ENCODE measurements around the gene APELA.

Gene APELA

GRCh38 chr4:164846566-164846965, 30.4 kb upstream of the APELA start:
- no peak for ATAC-seq
- TF ChIP-seq ZNF565 (CRISPR knock-in tag; conservative IDR thresholded peaks at IDR 0.05; ENCODE audit: low read depth) (no peak), CSDC2 (CRISPR knock-in tag; IDR thresholded peaks at IDR 0.05) (no peak), TOX (CRISPR knock-in tag; IDR thresholded peaks at IDR 0.05; ENCODE audit: borderline replicate concordance) (no peak), ZC3H10 (CRISPR knock-in tag; IDR thresholded peaks at IDR 0.05) (no peak), SNAI2 (CRISPR knock-in tag; IDR thresholded peaks at IDR 0.05) (no peak), RARB (CRISPR knock-in tag; IDR thresholded peaks at IDR 0.05) (no peak), CREB5 (CRISPR knock-in tag; IDR thresholded peaks at IDR 0.05; ENCODE audit: low read depth) (no peak), ZFP30 (CRISPR knock-in tag; IDR thresholded peaks at IDR 0.05) (no peak), ARNTL (CRISPR knock-in tag; IDR thresholded peaks at IDR 0.05; ENCODE audit: borderline replicate concordance, low read depth) (no peak), ZNF8 (CRISPR knock-in tag; IDR thresholded peaks at IDR 0.05) (no peak), ESRRG (CRISPR knock-in tag; IDR thresholded peaks at IDR 0.05) (no peak), TSHZ2 (CRISPR knock-in tag; IDR thresholded peaks at IDR 0.05) (no peak), ISL1 (CRISPR knock-in tag; IDR thresholded peaks at IDR 0.05) (no peak), ZNF70 (CRISPR knock-in tag; IDR thresholded peaks at IDR 0.05) (no peak), ZFP3 (CRISPR knock-in tag; IDR thresholded peaks at IDR 0.05) (no peak), OSR1 (CRISPR knock-in tag; IDR thresholded peaks at IDR 0.05) (no peak), PPARA (CRISPR knock-in tag; IDR thresholded peaks at IDR 0.05; ENCODE audit: borderline replicate concordance) (no peak), TCF4 (CRISPR knock-in tag; IDR thresholded peaks at IDR 0.05; ENCODE audit: borderline replicate concordance) (no peak)
- TF ChIP-seq, protein P1, sequence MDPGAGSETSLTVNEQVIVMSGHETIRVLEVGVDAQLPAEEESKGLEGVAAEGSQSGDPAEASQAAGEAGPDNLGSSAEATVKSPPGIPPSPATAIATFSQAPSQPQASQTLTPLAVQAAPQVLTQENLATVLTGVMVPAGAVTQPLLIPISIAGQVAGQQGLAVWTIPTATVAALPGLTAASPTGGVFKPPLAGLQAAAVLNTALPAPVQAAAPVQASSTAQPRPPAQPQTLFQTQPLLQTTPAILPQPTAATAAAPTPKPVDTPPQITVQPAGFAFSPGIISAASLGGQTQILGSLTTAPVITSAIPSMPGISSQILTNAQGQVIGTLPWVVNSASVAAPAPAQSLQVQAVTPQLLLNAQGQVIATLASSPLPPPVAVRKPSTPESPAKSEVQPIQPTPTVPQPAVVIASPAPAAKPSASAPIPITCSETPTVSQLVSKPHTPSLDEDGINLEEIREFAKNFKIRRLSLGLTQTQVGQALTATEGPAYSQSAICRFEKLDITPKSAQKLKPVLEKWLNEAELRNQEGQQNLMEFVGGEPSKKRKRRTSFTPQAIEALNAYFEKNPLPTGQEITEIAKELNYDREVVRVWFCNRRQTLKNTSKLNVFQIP (CRISPR knock-in tag; IDR thresholded peaks at IDR 0.05; ENCODE audit: borderline replicate concordance, low read depth), result no peak
- TF ChIP-seq, protein P2, sequence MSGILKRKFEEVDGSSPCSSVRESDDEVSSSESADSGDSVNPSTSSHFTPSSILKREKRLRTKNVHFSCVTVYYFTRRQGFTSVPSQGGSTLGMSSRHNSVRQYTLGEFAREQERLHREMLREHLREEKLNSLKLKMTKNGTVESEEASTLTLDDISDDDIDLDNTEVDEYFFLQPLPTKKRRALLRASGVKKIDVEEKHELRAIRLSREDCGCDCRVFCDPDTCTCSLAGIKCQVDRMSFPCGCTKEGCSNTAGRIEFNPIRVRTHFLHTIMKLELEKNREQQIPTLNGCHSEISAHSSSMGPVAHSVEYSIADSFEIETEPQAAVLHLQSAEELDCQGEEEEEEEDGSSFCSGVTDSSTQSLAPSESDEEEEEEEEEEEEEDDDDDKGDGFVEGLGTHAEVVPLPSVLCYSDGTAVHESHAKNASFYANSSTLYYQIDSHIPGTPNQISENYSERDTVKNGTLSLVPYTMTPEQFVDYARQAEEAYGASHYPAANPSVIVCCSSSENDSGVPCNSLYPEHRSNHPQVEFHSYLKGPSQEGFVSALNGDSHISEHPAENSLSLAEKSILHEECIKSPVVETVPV (CRISPR knock-in tag; IDR thresholded peaks at IDR 0.05), result no peak

DNA sequence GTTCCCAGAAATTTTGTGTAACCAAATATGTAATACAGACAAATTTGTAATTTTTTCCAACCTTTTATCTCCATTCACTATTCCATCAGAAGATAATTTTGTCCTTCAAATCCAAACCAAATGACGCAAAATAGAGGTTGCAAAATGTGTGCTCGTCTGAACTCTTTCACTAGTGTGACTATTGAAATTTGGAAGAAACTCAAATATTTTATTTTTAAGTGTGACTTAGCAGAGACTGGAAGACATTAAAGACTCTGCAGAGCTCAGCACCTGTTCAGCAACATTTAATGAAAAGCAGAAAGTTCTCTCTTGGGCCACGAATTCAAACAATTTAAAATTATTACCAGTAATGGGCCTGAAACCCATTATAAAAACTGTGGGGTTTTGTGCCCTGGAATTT, 30.0 kb upstream of the APELA start:
- TF ChIP-seq GLIS3 (CRISPR knock-in tag; IDR thresholded peaks at IDR 0.05) (no peak), TSHZ2 (CRISPR knock-in tag; IDR thresholded peaks at IDR 0.05) (no peak), ZNF70 (CRISPR knock-in tag; IDR thresholded peaks at IDR 0.05) (no peak), ARNTL (CRISPR knock-in tag; IDR thresholded peaks at IDR 0.05; ENCODE audit: borderline replicate concordance, low read depth) (no peak), CREB5 (CRISPR knock-in tag; IDR thresholded peaks at IDR 0.05; ENCODE audit: low read depth) (no peak), ZNF565 (CRISPR knock-in tag; conservative IDR thresholded peaks at IDR 0.05; ENCODE audit: low read depth) (no peak)

More for the DNA sequence above, 30.0 kb upstream of the APELA start:
- ATAC-seq, result no peak

Measured in SK-N-SH treated with all-trans-retinoic acid at 6 μM for 48 hours (cell line).